PC-9 (cell line): ENCODE results near the gene RAPGEF1.

Experiments used
- CTCF ChIP-seq: fragments of 200-600 bp; sonication (generic); conservative IDR thresholded peaks from 2 replicates; pipeline ENCODE4 v1.6.1; 2017; ENCODE audit warnings: mixed run types, antibody characterized with exemption, mild to moderate bottlenecking, moderate library complexity
- EZH2 ChIP-seq: fragments of 200-600 bp; sonication (generic); IDR thresholded peaks from 2 replicates; pipeline ENCODE4 v1.8.0; 2017; ENCODE audit warnings: antibody characterized with exemption, low read depth

GRCh38 chr9:131784748-131785501 is 45.0 kb upstream of the RAPGEF1 start:
- TF ChIP-seq CTCF (no peak), EZH2 (no peak)
